HepG2 (cell line): Measurements from ENCODE around the gene CADM2. TPM values are rescaled to one million over a fixed set of nuclear protein-coding genes. Genes with fewer than 3 reads are reported as not detected.

Source experiments
- ATAC-seq: fragments of 200-7000 bp; cut with Tn5 transposase; 3 replicates; pipeline ENCODE4 v1.9.1; 2020; ENCODE audit warnings: mild to moderate bottlenecking, moderate library complexity
- BruUV-seq: library from RNA; stranded (reverse); fragments of 400-500 nt; replicated peaks from 2 replicates; lab custom pipeline; 2021; lab: Mats Ljungman, UMichigan
- CTCF ChIA-PET: fragments of 300-600 bp; formaldehyde crosslinking; extraction: SDS; loops from one replicate; lab custom pipeline; 2021; ENCODE audit warnings: low total read pairs, inconsistent platforms, low intra/inter-chr PET ratio; lab: Yijun Ruan, JAX
- POLR2A ChIA-PET: fragments of 350-600 bp; sonication (Branson Sonifier 250); formaldehyde crosslinking; loops from one replicate; lab custom pipeline; 2020; ENCODE audit warnings: antibody characterized with exemption, inconsistent platforms; lab: Yijun Ruan, JAX
- DNase-seq: peaks from one replicate; pipeline ENCODE4 v3.0.0-alpha.2; 2015; ENCODE audit warnings: low spot score
- FAIRE-seq: peaks from 3 replicates; lab custom pipeline; 2011; peaks lifted over from hg19 to GRCh38; lab: Jason Lieb, UNC
- H2AFZ ChIP-seq: one replicate; pipeline ENCODE4 v1.6.1; 2011; ENCODE audit warnings: low read length, inconsistent platforms
- H3K27ac ChIP-seq: fragments of 300-600 bp; 3 replicates; pipeline ENCODE4 v1.8.0; 2011; ENCODE audit warnings: mixed run types, mild to moderate bottlenecking, mixed read lengths, low read length, inconsistent platforms; ENCODE audit not compliant: insufficient read depth; ENCODE audit errors: extremely low read length
- H3K27me3 ChIP-seq, 2 experiments: fragments of 200-600 bp in 1 of 2; 2 replicates in 1 of 2; 3 replicates in 1 of 2; pipeline versions ENCODE4 v1.6.0 to v1.8.0; 2011; ENCODE audit warnings: low read length in 2 of 2, mild to moderate bottlenecking in 2 of 2, moderate library complexity in 2 of 2, inconsistent platforms in 1 of 2; ENCODE audit not compliant: insufficient read depth in 2 of 2, control insufficient read depth in 1 of 2
- H3K36me3 ChIP-seq, 2 experiments: fragments of 200-600 bp in 1 of 2; replicated peaks in 1 of 2; 2 replicates in 1 of 2; 3 replicates in 1 of 2; pipeline versions ENCODE4 v1.5.1 to v1.8.0; 2011; ENCODE audit warnings: low read length in 2 of 2, inconsistent platforms in 1 of 2; ENCODE audit not compliant: insufficient read depth in 2 of 2, control insufficient read depth in 1 of 2
- H3K4me1 ChIP-seq: 2 replicates; pipeline ENCODE4 v1.5.1; 2012; ENCODE audit warnings: low read length, inconsistent platforms; ENCODE audit not compliant: insufficient read depth
- H3K4me2 ChIP-seq: 2 replicates; pipeline ENCODE4 v1.6.0; 2011; ENCODE audit warnings: low read depth, low read length, inconsistent platforms
- H3K4me3 ChIP-seq, 3 experiments: fragments of 200-600 bp in 1 of 3; sonication (generic), shearing (Covaris generic) in 1 of 3; replicated peaks in 1 of 3; 2 replicates each; pipeline ENCODE4 v1.5.1; 2011 to 2016; ENCODE audit warnings: low read length in 3 of 3, inconsistent platforms in 2 of 3, low read depth in 2 of 3, mild to moderate bottlenecking in 2 of 3, control low read depth in 1 of 3, mixed read lengths in 1 of 3; ENCODE audit not compliant: insufficient read depth in 1 of 3
- H3K79me2 ChIP-seq: one replicate; pipeline ENCODE4 v1.6.1; 2011; ENCODE audit warnings: low read length, inconsistent platforms; ENCODE audit not compliant: insufficient read depth
- H3K9ac ChIP-seq: 2 replicates; pipeline ENCODE4 v1.6.0; 2011; ENCODE audit warnings: mild to moderate bottlenecking, low read depth, low read length, inconsistent platforms; ENCODE audit not compliant: insufficient read depth
- H3K9me3 ChIP-seq: 2 replicates; pipeline ENCODE4 v1.5.1; 2012; ENCODE audit warnings: mild to moderate bottlenecking, low read length
- H4K20me1 ChIP-seq: 2 replicates; pipeline ENCODE4 v1.6.0; 2011; ENCODE audit warnings: inconsistent platforms, mild to moderate bottlenecking, low read length, moderate library complexity; ENCODE audit not compliant: insufficient read depth
- BCL6 ChIP-seq: IDR thresholded peaks from 2 replicates; pipeline ENCODE4 v1.6.1; 2016; ENCODE audit warnings: missing genetic modification reagents, missing compliant biosample characterization
- FOXO1 ChIP-seq: sonication (generic); formaldehyde crosslinking; IDR thresholded peaks from 2 replicates; pipeline ENCODE4 v1.4.0; 2020; ENCODE audit warnings: missing genetic modification reagents
- IKZF1 ChIP-seq: fragments of 450-650 bp; IDR thresholded peaks from 2 replicates; pipeline ENCODE4 v1.7.1; 2016
- KLF6 ChIP-seq: IDR thresholded peaks from 2 replicates; pipeline ENCODE4 v1.8.0; 2016; ENCODE audit warnings: missing biosample characterization, missing genetic modification reagents
- NR3C1 ChIP-seq: sonication (generic); formaldehyde crosslinking; IDR thresholded peaks from 2 replicates; pipeline ENCODE4 v1.4.0; 2020; ENCODE audit warnings: missing genetic modification reagents
- PBX2 ChIP-seq: IDR thresholded peaks from 2 replicates; pipeline ENCODE4 v1.6.1; 2016; ENCODE audit warnings: control low read depth
- SMARCE1 ChIP-seq: fragments of 450-650 bp; IDR thresholded peaks from 2 replicates; pipeline ENCODE4 v1.6.1; 2017; ENCODE audit warnings: borderline replicate concordance
- SP5 ChIP-seq: IDR thresholded peaks from 2 replicates; pipeline ENCODE4 v1.6.1; 2016; ENCODE audit warnings: low read depth, borderline replicate concordance
- U2AF1 ChIP-seq: fragments of 200-400 bp; formaldehyde crosslinking; optimal IDR thresholded peaks from 2 replicates; pipeline ENCODE3; 2017; ENCODE audit warnings: mild to moderate bottlenecking, low read depth, low read length
- ZNF260 ChIP-seq: sonication (generic); formaldehyde crosslinking; IDR thresholded peaks from 2 replicates; pipeline ENCODE4 v1.4.0; 2020; ENCODE audit warnings: missing genetic modification reagents, low read depth, mild to moderate bottlenecking, borderline replicate concordance
- ZNF468 ChIP-seq: sonication (generic); formaldehyde crosslinking; IDR thresholded peaks from 2 replicates; pipeline ENCODE4 v1.8.0; 2022; ENCODE audit warnings: mild to moderate bottlenecking, moderate library complexity, missing genetic modification reagents
- ZNF512B ChIP-seq: sonication (generic); formaldehyde crosslinking; IDR thresholded peaks from 2 replicates; pipeline ENCODE4 v1.5.1; 2020; ENCODE audit warnings: missing genetic modification reagents, mild to moderate bottlenecking, borderline replicate concordance
- ZNF605 ChIP-seq: sonication (generic); formaldehyde crosslinking; IDR thresholded peaks from 2 replicates; pipeline ENCODE4 v1.8.0; 2022; ENCODE audit warnings: mild to moderate bottlenecking, missing genetic modification reagents
- in situ Hi-C: cut with HindIII; loops from 2 replicates; pipeline ENCODE4 v1.10.0; 2017; ENCODE audit warnings: low pct_unique_long_range_greater_than_20kb; ENCODE audit not compliant: extremely low pct_ligation_motif_present
- intact Hi-C: fragments of 100-400 bp; cut with micrococcal nuclease; formaldehyde crosslinking; loops from one replicate; pipeline ENCODE4 v1.10.0; 2022; ENCODE audit not compliant: unreplicated experiment
- polyA plus RNA-seq, 8 experiments: library from polyadenylated mRNA; depleted of rRNA in 3 of 8; stranded (reverse) in 7 of 8; unstranded in 1 of 8; fragments of >200 nt; fragmentation: Illumina TruSeq in 4 of 8; extraction: Trizol in 4 of 8; gene quantifications; 2 replicates each; pipeline versions ENCODE4 v1.2.1 to v1.2.3, GENCODE V29; 2011 to 2016; ENCODE audit warnings: low read depth in 4 of 8, missing spikeins in 1 of 8, mixed read lengths in 1 of 8; ENCODE audit not compliant: insufficient read depth in 1 of 8
- total RNA-seq, 5 experiments: library from RNA; depleted of rRNA; stranded (reverse); fragments of >200 nt; fragmentation: Illumina TruSeq; extraction: Trizol; gene quantifications; 2 replicates each; pipeline ENCODE4 v1.2.3, GENCODE V29; 2016; ENCODE audit warnings: low read depth in 1 of 5
- TF ChIP-seq, protein P1 (sequence below): sonication (generic); formaldehyde crosslinking; IDR thresholded peaks from 2 replicates; pipeline ENCODE4 v1.9.0; 2022; ENCODE audit warnings: low read depth, missing genetic modification reagents
- TF ChIP-seq, protein P2 (sequence below): sonication (generic); formaldehyde crosslinking; conservative IDR thresholded peaks from 2 replicates; pipeline ENCODE4 v1.4.0; 2020; ENCODE audit warnings: missing genetic modification reagents

The CADM2 gene
- total and polyA plus RNA-seq, 2 of the 13 experiments (the other 11 are each of a cell fraction or from before 2014, with no cell fraction given) = not detected

DNA sequence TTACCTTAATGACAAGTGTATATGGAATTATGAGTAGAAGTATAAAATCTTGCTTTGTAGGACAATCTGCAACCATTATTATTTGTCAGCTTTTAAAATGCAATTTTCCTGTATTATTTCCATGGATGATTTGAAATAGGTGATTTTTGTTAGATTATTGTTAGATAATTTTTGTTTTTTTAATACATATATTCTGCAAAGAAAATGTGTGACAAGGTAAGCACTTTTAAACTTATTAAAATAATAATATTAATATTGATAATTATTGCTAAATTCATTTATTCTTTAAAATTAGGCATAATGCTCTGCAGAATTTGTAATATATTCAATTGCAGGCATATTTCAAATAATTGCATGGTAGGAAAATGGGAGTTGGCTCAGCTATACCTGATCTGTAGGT is 329.5 kb downstream of the CADM2 start (continued):
- no peak for TF ChIP-seq ZNF605 (CRISPR knock-in tag)
- TF ChIP-seq, all 625 proteins: peak for 0

DNA sequence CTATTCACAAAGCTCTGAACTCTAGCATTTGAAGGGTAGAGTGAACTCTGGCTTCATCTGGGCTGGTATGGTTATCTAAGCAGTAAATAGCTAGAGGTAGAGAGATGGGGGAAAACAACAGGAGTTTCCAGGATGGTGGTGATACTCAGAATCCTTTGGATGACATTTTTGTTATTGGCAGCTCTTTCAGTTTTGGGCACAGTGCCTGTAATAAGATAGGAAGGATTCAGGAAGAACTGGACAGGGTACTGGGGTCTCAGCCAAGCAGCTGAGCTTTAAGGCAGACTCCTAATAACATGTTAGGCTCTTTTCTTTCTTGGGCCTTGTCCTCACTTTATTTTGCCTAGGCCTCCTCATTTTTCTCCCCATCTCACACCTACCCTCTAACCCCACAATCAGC is 338.5 kb downstream of the CADM2 start:
- Histone ChIP-seq H3K9me3 (no peaks in the 10 kb centered on the region), H4K20me1 (no peaks in the 10 kb centered on the region), H3K79me2 (no peaks in the 10 kb centered on the region), H3K36me3 (no peaks in the 10 kb centered on the region), H2AFZ (no peak overlapping the region), H3K27me3 (no peaks in the 10 kb centered on the region), H3K27ac (no peak overlapping the region), H3K9ac (no peak overlapping the region), H3K4me1 (no peaks in the 10 kb centered on the region), H3K4me2 (no peak overlapping the region), H3K4me3 (no peak overlapping the region)
- CTCF ChIA-PET = no interaction called here
- intact Hi-C loops (no loop called here), in situ Hi-C loops (no loop called here)
- DNase-seq (no peak), FAIRE-seq (no peak), ATAC-seq (no peak)
- no peak for TF ChIP-seq U2AF1
- no peak for TF ChIP-seq KLF6
- no peak for TF ChIP-seq ZNF512B (CRISPR knock-in tag)
- TF ChIP-seq, protein P1, sequence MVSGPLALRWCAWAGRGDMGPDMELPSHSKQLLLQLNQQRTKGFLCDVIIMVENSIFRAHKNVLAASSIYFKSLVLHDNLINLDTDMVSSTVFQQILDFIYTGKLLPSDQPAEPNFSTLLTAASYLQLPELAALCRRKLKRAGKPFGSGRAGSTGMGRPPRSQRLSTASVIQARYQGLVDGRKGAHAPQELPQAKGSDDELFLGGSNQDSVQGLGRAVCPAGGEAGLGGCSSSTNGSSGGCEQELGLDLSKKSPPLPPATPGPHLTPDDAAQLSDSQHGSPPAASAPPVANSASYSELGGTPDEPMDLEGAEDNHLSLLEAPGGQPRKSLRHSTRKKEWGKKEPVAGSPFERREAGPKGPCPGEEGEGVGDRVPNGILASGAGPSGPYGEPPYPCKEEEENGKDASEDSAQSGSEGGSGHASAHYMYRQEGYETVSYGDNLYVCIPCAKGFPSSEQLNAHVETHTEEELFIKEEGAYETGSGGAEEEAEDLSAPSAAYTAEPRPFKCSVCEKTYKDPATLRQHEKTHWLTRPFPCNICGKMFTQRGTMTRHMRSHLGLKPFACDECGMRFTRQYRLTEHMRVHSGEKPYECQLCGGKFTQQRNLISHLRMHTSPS (CRISPR knock-in tag) = no peak
- TF ChIP-seq, protein P2, sequence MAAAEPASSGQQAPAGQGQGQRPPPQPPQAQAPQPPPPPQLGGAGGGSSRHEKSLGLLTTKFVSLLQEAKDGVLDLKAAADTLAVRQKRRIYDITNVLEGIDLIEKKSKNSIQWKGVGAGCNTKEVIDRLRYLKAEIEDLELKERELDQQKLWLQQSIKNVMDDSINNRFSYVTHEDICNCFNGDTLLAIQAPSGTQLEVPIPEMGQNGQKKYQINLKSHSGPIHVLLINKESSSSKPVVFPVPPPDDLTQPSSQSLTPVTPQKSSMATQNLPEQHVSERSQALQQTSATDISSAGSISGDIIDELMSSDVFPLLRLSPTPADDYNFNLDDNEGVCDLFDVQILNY (CRISPR knock-in tag) = no peak
- no peak for TF ChIP-seq SMARCE1
- no peak for TF ChIP-seq PBX2 (CRISPR knock-in tag)
- no peak for TF ChIP-seq FOXO1 (CRISPR knock-in tag)
- TF ChIP-seq ZNF468 = no peak
- no peak for TF ChIP-seq ZNF260 (CRISPR knock-in tag)
- TF ChIP-seq BCL6 (CRISPR knock-in tag) = no peak
- TF ChIP-seq SP5 (CRISPR knock-in tag) = no peak
- no peak for TF ChIP-seq IKZF1
- TF ChIP-seq NR3C1 (CRISPR knock-in tag) = no peak
- POLR2A ChIA-PET = no interaction called here
- BruUV-seq = no TSS peak
